CD4-positive, alpha-beta T cell (primary cell): ENCODE results near the gene DDX5. TPM values are rescaled to one million over a fixed set of nuclear protein-coding genes. Genes with fewer than 3 reads are reported as not detected.

Source experiments
- ATAC-seq: fragments of 200-7000 bp; cut with Tn5 transposase; one replicate; pipeline ENCODE4 v1.10.0; 2022; ENCODE audit warnings: mild to moderate bottlenecking; ENCODE audit not compliant: poor library complexity
- CTCF ChIA-PET: fragments of 350-600 bp; sonication (Branson Sonifier 250); formaldehyde crosslinking; loops from one replicate; lab custom pipeline; 2021; ENCODE audit warnings: antibody characterized with exemption, inconsistent platforms; lab: Charles Lee
- POLR2A ChIA-PET: fragments of 350-600 bp; sonication (Branson Sonifier 250); formaldehyde crosslinking; loops from one replicate; lab custom pipeline; 2021; ENCODE audit warnings: antibody characterized with exemption, inconsistent platforms; lab: Charles Lee
- DNase-seq, 14 experiments: peaks; one replicate each; pipeline ENCODE4 v3.0.0-alpha.2; 2013 to 2020; ENCODE audit warnings: mixed read lengths in 2 of 14
- H3K27ac ChIP-seq, 2 donors: one replicate each; pipeline versions ENCODE4 v1.5.1 to v1.7.0; 2013; ENCODE audit warnings: low read length in 2 of 2, low read depth in 1 of 2, mild to moderate bottlenecking in 1 of 2
- H3K27me3 ChIP-seq, 2 experiments: 1 replicate in 1 of 2; 2 replicates in 1 of 2; pipeline versions ENCODE4 v1.6.1 to v1.7.0; 2013; ENCODE audit warnings: low read length in 2 of 2, control low read depth in 1 of 2, mild to moderate bottlenecking in 1 of 2, moderate library complexity in 1 of 2; ENCODE audit not compliant: insufficient read depth in 2 of 2, control insufficient read depth in 1 of 2
- H3K36me3 ChIP-seq: one replicate; pipeline ENCODE4 v1.6.1; 2013; ENCODE audit warnings: low read length, control low read depth; ENCODE audit not compliant: insufficient read depth
- H3K4me1 ChIP-seq: one replicate; pipeline ENCODE4 v1.6.1; 2013; ENCODE audit warnings: low read length, control low read depth; ENCODE audit not compliant: insufficient read depth
- H3K4me3 ChIP-seq: one replicate; pipeline ENCODE4 v1.5.1; 2013; ENCODE audit warnings: mild to moderate bottlenecking, low read length, moderate library complexity
- H3K9me3 ChIP-seq, 2 experiments: 1 replicate in 1 of 2; 2 replicates in 1 of 2; pipeline versions ENCODE4 v1.6.1 to v1.7.0; 2013; ENCODE audit warnings: low read length in 2 of 2, mild to moderate bottlenecking in 2 of 2, control low read depth in 1 of 2, moderate library complexity in 1 of 2; ENCODE audit not compliant: control insufficient read depth in 1 of 2, insufficient read depth in 1 of 2
- H3K27ac Mint-ChIP-seq: one replicate; pipeline ENCODE4 v1.8.0; 2020; ENCODE audit warnings: mixed read lengths
- H3K27me3 Mint-ChIP-seq: one replicate; pipeline ENCODE4 v1.8.0; 2021; ENCODE audit warnings: mixed read lengths
- H3K36me3 Mint-ChIP-seq: one replicate; pipeline ENCODE4 v1.8.0; 2021; ENCODE audit warnings: low read depth, mixed read lengths
- H3K4me1 Mint-ChIP-seq: one replicate; pipeline ENCODE4 v1.8.0; 2021; ENCODE audit warnings: low read depth, mixed read lengths
- H3K4me3 Mint-ChIP-seq: one replicate; pipeline ENCODE4 v1.8.0; 2020; ENCODE audit warnings: mild to moderate bottlenecking, mixed read lengths
- H3K9me3 Mint-ChIP-seq: one replicate; pipeline ENCODE4 v1.8.0; 2020; ENCODE audit warnings: mixed read lengths
- intact Hi-C, 2 experiments: fragments of 100-400 bp; cut with DNase I in 1 of 2; cut with micrococcal nuclease in 1 of 2; formaldehyde crosslinking; loops; one replicate each; pipeline versions ENCODE4 v1.15.1 to v1.9.0; 2023 to 2025; cut with DNase I, micrococcal nuclease
- total RNA-seq, 174 experiments: library from RNA in 2 of 174; stranded (reverse) in 2 of 174; gene quantifications; one replicate each; pipeline ENCODE4 v1.2.3 and lab custom pipeline; 2021 to 2026
- TF ChIP-seq, protein P1 (sequence below): fragments of 200-600 bp; IDR thresholded peaks from one replicate; pipeline ENCODE4 v1.8.0; 2022; ENCODE audit warnings: antibody characterized with exemption, mild to moderate bottlenecking

DDX5 gene
- total RNA-seq, 2 experiments from 2014 or later, result 2,388 to 2,534 TPM

DNA sequence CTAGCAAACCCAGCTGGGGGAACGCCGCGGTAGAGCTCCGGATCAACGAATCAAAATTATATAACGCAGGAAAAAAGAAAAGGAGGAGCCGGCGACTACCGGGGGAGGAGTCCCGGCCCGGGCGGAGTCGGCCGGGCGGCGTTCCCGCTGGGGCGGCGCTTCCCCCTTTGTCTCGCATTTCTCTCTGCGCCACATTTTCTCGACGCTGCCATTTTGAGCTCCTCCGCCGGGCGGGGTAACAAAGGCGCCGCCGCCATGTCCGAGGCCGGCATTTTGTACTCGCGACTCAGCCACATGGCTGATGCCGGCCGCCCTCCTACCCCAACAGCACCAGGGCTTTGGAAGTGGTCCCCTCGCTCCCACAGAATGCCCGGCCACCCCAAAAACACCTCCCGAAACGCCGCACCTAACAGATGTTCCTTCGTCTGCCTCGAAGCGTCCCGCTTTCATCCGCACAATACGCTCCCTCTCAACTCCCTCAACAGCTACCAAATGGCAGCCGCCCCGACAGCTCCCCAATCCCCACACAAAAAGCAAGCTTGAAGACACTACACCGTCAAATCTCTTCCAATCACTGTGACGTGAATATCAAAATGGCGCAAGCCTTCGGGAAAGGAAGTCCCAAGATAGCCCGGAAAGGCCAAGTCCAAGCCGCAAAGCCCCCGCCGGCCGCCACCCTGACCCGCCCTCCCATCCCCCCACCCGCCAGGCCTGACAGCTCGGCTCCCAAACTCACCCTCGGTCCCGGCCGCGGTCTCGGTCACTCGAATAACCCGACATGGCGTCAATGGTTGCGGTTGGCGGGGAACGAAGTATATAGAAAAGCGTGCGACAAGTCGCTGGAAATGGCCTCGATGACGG lies 519 bp downstream of the DDX5 start:
- Mint-ChIP-seq H3K9me3 (no peaks in the 10 kb centered on the region), H3K4me3 (peak overlapping the region; percentile 99), H3K4me1 (peaks cover 68% of the 10 kb centered on the region), H3K27ac (peak overlapping the region; percentile 99), H3K27me3 (no peaks in the 10 kb centered on the region), H3K36me3 (peaks cover 96% of the 10 kb centered on the region)
- peak overlapping the region; percentile 99 to 100 for H3K27ac ChIP-seq
- H3K9me3 ChIP-seq, result no peaks in the 10 kb centered on the region
- DNase-seq (peak; percentile 76 to 97 (median 85)), ATAC-seq (peak; percentile 37)
- H3K36me3 ChIP-seq, result peaks cover 65% of the 10 kb centered on the region
- H3K27me3 ChIP-seq, result no peaks in the 10 kb centered on the region
- TF ChIP-seq, protein P1, sequence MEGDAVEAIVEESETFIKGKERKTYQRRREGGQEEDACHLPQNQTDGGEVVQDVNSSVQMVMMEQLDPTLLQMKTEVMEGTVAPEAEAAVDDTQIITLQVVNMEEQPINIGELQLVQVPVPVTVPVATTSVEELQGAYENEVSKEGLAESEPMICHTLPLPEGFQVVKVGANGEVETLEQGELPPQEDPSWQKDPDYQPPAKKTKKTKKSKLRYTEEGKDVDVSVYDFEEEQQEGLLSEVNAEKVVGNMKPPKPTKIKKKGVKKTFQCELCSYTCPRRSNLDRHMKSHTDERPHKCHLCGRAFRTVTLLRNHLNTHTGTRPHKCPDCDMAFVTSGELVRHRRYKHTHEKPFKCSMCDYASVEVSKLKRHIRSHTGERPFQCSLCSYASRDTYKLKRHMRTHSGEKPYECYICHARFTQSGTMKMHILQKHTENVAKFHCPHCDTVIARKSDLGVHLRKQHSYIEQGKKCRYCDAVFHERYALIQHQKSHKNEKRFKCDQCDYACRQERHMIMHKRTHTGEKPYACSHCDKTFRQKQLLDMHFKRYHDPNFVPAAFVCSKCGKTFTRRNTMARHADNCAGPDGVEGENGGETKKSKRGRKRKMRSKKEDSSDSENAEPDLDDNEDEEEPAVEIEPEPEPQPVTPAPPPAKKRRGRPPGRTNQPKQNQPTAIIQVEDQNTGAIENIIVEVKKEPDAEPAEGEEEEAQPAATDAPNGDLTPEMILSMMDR, result no peak
- intact Hi-C loops, result loop anchor here (1.0 to 10.0 kb wide), 9 partner anchors 8 to 883 kb away; partner anchors contain the start of genes POLG2 (in 2 of the 2), ICAM2 (in 1 of the 2), LIMD2 (in 1 of the 2) and MAP3K3 (in 1 of the 2)
- POLR2A ChIA-PET, result interaction anchor here (0.6 to 7.4 kb wide), 61 partner anchors 11 to 883 kb away, joined by 3 to 453 read pairs (median 6); partner anchors contain the start of genes CCDC47, DDX42, ERN1 and GNA13
- CTCF ChIA-PET, result interaction anchor here (3.6 to 4.0 kb wide), 3 partner anchors 8 to 86 kb away, joined by 26 to 40 read pairs (median 33); partner anchors contain the start of gene POLG2
- peaks cover 36% of the 10 kb centered on the region for H3K4me1 ChIP-seq
- H3K4me3 ChIP-seq, result peak overlapping the region; percentile 90

DNA sequence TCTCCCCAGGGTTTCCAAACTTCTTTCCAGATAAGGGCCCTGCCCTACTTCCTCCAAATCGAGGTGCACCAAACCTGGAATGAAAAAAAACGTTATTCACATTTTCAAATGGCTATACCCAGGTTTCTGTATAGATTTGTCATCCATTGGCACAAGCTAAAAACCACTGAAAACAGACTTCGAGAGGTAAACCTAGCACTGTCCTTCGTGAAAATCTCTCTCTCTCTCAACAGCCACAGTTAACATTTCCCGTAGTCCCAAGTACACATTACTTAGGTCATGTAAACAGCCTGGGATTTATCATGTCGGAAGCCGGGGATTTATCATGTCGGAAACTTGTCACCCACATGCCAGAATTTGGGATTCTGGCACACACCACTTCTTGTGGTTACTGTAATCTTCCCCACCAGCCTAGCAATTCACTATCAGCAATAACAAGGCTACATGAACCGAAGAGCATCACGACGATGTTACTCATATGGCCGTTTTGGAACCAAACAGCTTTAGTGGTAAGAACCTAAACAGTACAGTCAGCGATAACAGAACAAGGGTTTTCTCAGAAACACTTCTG lies 1.2 kb downstream of the DDX5 start:
- peak overlapping the region; percentile 99 for H3K27ac Mint-ChIP-seq
- ChIA-PET CTCF (interaction anchor here (3.6 to 4.0 kb wide), 3 partner anchors 8 to 85 kb away, joined by 26 to 40 read pairs (median 33); partner anchors contain the start of gene POLG2), POLR2A (interaction anchor here (0.6 to 7.4 kb wide), 51 partner anchors 10 to 883 kb away, joined by 3 to 453 read pairs (median 6); partner anchors contain the start of genes CCDC47, DDX42, ERN1 and GNA13)
- H3K36me3 ChIP-seq, result peaks cover 65% of the 10 kb centered on the region
- H3K9me3 Mint-ChIP-seq, result no peaks in the 10 kb centered on the region
- peak overlapping the region; percentile 90 for H3K4me3 ChIP-seq
- TF ChIP-seq, protein P1, result no peak
- peaks cover 70% of the 10 kb centered on the region for H3K4me1 Mint-ChIP-seq
- ATAC-seq (no peak), DNase-seq (no peak)
- peaks cover 41% of the 10 kb centered on the region for H3K4me1 ChIP-seq
- no peaks in the 10 kb centered on the region for H3K27me3 Mint-ChIP-seq
- intact Hi-C loops, result loop anchor here (5.0 to 10.0 kb wide), 6 partner anchors 142 to 883 kb away; partner anchors contain the start of genes ICAM2 (in 1 of the 2), LIMD2 (in 1 of the 2), MAP3K3 (in 1 of the 2) and SMARCD2 (in 1 of the 2)
- H3K4me3 Mint-ChIP-seq, result peak overlapping the region; percentile 99
- peak overlapping the region; percentile 99 to 100 for H3K27ac ChIP-seq
- peaks cover 96% of the 10 kb centered on the region for H3K36me3 Mint-ChIP-seq
- H3K9me3 ChIP-seq, result no peaks in the 10 kb centered on the region
- H3K27me3 ChIP-seq, result no peaks in the 10 kb centered on the region
